Liver (tissue), 3 donors: Measurements from ENCODE around the gene CUL3.

Source experiments
- ATF3 ChIP-seq: IDR thresholded peaks from 2 replicates; pipeline ENCODE4 v1.6.1; 2016; ENCODE audit warnings: antibody characterized with exemption
- CTCF ChIP-seq: fragments of 150-350 bp; IDR thresholded peaks from 2 replicates; pipeline ENCODE4 v1.5.1; 2017; ENCODE audit warnings: improper control_type of control experiment, low read depth, low read length; ENCODE audit not compliant: missing input control
- EGR1 ChIP-seq, 2 donors: IDR thresholded peaks; 2 replicates each; pipeline ENCODE4 v1.6.1; 2016 to 2018; ENCODE audit warnings: antibody characterized with exemption in 2 of 2, low read depth in 2 of 2
- GABPA ChIP-seq, 2 donors: IDR thresholded peaks in 1 of 2; conservative IDR thresholded peaks in 1 of 2; 2 replicates each; pipeline ENCODE4 v1.6.1; 2016; ENCODE audit warnings: antibody characterized with exemption in 2 of 2, mild to moderate bottlenecking in 1 of 2, moderate library complexity in 1 of 2
- JUND ChIP-seq, 2 donors: IDR thresholded peaks; 2 replicates each; pipeline ENCODE4 v1.6.1; 2016; ENCODE audit warnings: antibody characterized with exemption in 2 of 2
- MAX ChIP-seq: IDR thresholded peaks from 2 replicates; pipeline ENCODE4 v1.6.1; 2016; ENCODE audit warnings: antibody characterized with exemption
- RAD21 ChIP-seq, 2 donors: IDR thresholded peaks; 2 replicates each; pipeline ENCODE4 v1.6.1; 2016; ENCODE audit warnings: antibody characterized with exemption in 2 of 2, mild to moderate bottlenecking in 2 of 2
- REST ChIP-seq: IDR thresholded peaks from 2 replicates; pipeline ENCODE4 v1.6.1; 2016; ENCODE audit warnings: antibody characterized with exemption, mild to moderate bottlenecking
- RXRA ChIP-seq, 2 donors: IDR thresholded peaks; 2 replicates each; pipeline ENCODE4 v1.6.1; 2017 to 2018; ENCODE audit warnings: antibody characterized with exemption in 2 of 2, mild to moderate bottlenecking in 1 of 2
- SP1 ChIP-seq: IDR thresholded peaks from 2 replicates; pipeline ENCODE4 v1.6.1; 2018; ENCODE audit warnings: antibody characterized with exemption, mild to moderate bottlenecking
- ZBTB33 ChIP-seq: IDR thresholded peaks from 2 replicates; pipeline ENCODE4 v1.6.1; 2016; ENCODE audit warnings: antibody characterized with exemption
- donor health status: healthy.
- donor health status: healthy.

GRCh38 chr2:224492531-224492930 lies 92.6 kb downstream of the CUL3 start:
- TF ChIP-seq SP1 (no peak), ATF3 (no peak), MAX (no peak), CTCF (no peak), ZBTB33 (no peak), GABPA (IDR thresholded peaks at IDR 0.05 in 1 of 2, conservative IDR thresholded peaks at IDR 0.05 in 1 of 2) (no peak), RXRA (IDR thresholded peaks at IDR 0.05) (no peak), EGR1 (IDR thresholded peaks at IDR 0.05; ENCODE audit: low read depth in 2 of 2) (no peak), RAD21 (IDR thresholded peaks at IDR 0.05) (no peak), JUND (IDR thresholded peaks at IDR 0.05) (no peak), REST (no peak)
